Activated CD8-positive, alpha-beta T cell treated with anti-CD3 and anti-CD28 coated beads for 36 hours (primary cell): Measurements from ENCODE around the gene PAM16. TPM values are rescaled to one million over a fixed set of nuclear protein-coding genes. Genes with fewer than 3 reads are reported as not detected.

Experiments used
- ATAC-seq: fragments of 200-7000 bp; cut with Tn5 transposase; one replicate; pipeline ENCODE4 v1.10.0; 2021; ENCODE audit warnings: mild to moderate bottlenecking, moderate library complexity
- CTCF ChIA-PET: fragments of 350-600 bp; sonication (Branson Sonifier 250); formaldehyde crosslinking; loops from one replicate; lab custom pipeline; 2021; ENCODE audit warnings: antibody characterized with exemption; lab: Charles Lee
- POLR2A ChIA-PET: fragments of 350-600 bp; sonication (Branson Sonifier 250); formaldehyde crosslinking; loops from one replicate; lab custom pipeline; 2021; ENCODE audit warnings: antibody characterized with exemption; lab: Charles Lee
- DNase-seq: peaks from one replicate; pipeline ENCODE4 v3.0.0-alpha.2; 2020
- H3K27ac Mint-ChIP-seq: one replicate; pipeline ENCODE4 v1.8.0; 2021; ENCODE audit warnings: mild to moderate bottlenecking, mixed read lengths
- H3K27me3 Mint-ChIP-seq: one replicate; pipeline ENCODE4 v1.8.0; 2021; ENCODE audit warnings: mixed read lengths
- H3K36me3 Mint-ChIP-seq: one replicate; pipeline ENCODE4 v1.8.0; 2021; ENCODE audit warnings: low read depth, mixed read lengths
- H3K4me1 Mint-ChIP-seq: one replicate; pipeline ENCODE4 v1.8.0; 2021; ENCODE audit warnings: low read depth, mixed read lengths
- H3K4me3 Mint-ChIP-seq: one replicate; pipeline ENCODE4 v1.8.0; 2021; ENCODE audit warnings: mild to moderate bottlenecking, moderate library complexity, mixed read lengths
- H3K9me3 Mint-ChIP-seq: one replicate; pipeline ENCODE4 v1.8.0; 2021; ENCODE audit warnings: mixed read lengths
- intact Hi-C: fragments of 100-400 bp; cut with micrococcal nuclease; formaldehyde crosslinking; loops from one replicate; pipeline ENCODE4 v1.10.0; 2022
- total RNA-seq, 2 experiments: library from RNA; stranded (reverse); gene quantifications; one replicate each; pipeline ENCODE4 v1.2.3, GENCODE V29; 2021
- TF ChIP-seq, protein P1 (sequence below): fragments of 200-600 bp; IDR thresholded peaks from one replicate; pipeline ENCODE4 v1.8.0; 2022; ENCODE audit warnings: antibody characterized with exemption, mild to moderate bottlenecking

Gene PAM16
- total RNA-seq, 2 experiments from 2014 or later: 65.9 to 70.1 TPM

DNA sequence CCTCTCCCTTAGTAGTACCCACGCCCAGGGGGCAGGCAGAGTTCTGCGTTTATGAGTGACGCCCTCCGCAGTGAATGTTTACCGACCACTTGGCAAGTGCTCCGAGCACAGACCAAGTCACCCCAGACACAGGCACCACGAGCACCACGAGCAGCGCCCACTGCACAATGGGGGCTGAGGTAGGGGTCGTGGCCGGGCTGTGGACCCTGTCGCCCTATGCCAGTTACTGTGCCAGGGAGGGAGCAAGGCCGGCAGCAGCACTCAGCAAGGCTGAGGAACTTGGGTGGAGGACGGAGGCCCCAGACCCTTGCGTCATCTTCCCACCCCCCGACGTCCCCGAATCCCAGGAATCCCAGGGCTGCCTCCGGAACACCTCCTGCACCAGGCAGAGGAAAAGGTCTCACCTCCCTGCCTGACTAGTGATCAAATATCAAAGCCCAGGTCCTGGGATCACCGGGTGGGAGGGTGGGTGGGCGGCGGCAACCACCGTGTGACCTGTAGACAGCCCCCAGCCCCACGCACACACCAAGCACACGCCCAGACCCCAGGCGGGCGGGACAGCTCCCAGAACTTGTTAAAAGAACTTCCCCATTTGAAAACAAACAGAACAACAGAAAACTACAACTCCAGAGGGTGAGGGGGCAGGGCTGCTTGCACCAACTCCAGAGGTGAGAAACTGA is 25.9 kb upstream of the PAM16 start:
- peaks cover 9% of the 10 kb centered on the region for H3K4me1 Mint-ChIP-seq
- POLR2A ChIA-PET: interaction anchor here (0.5 kb wide), 1 partner anchor 630 kb away, joined by 3 read pairs; no protein-coding TSS in a partner anchor
- no peaks in the 10 kb centered on the region for H3K9me3 Mint-ChIP-seq
- intact Hi-C loops: no loop called here
- no peak overlapping the region for H3K4me3 Mint-ChIP-seq
- H3K27ac Mint-ChIP-seq: no peak overlapping the region
- TF ChIP-seq, protein P1, sequence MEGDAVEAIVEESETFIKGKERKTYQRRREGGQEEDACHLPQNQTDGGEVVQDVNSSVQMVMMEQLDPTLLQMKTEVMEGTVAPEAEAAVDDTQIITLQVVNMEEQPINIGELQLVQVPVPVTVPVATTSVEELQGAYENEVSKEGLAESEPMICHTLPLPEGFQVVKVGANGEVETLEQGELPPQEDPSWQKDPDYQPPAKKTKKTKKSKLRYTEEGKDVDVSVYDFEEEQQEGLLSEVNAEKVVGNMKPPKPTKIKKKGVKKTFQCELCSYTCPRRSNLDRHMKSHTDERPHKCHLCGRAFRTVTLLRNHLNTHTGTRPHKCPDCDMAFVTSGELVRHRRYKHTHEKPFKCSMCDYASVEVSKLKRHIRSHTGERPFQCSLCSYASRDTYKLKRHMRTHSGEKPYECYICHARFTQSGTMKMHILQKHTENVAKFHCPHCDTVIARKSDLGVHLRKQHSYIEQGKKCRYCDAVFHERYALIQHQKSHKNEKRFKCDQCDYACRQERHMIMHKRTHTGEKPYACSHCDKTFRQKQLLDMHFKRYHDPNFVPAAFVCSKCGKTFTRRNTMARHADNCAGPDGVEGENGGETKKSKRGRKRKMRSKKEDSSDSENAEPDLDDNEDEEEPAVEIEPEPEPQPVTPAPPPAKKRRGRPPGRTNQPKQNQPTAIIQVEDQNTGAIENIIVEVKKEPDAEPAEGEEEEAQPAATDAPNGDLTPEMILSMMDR: no peak
- no peak for ATAC-seq
- no peaks in the 10 kb centered on the region for H3K27me3 Mint-ChIP-seq
- no peaks in the 10 kb centered on the region for H3K36me3 Mint-ChIP-seq
- CTCF ChIA-PET: interaction anchor here (0.7 kb wide), 1 partner anchor 27 kb away, joined by 3 read pairs; no protein-coding TSS in a partner anchor
- no peak for DNase-seq

DNA sequence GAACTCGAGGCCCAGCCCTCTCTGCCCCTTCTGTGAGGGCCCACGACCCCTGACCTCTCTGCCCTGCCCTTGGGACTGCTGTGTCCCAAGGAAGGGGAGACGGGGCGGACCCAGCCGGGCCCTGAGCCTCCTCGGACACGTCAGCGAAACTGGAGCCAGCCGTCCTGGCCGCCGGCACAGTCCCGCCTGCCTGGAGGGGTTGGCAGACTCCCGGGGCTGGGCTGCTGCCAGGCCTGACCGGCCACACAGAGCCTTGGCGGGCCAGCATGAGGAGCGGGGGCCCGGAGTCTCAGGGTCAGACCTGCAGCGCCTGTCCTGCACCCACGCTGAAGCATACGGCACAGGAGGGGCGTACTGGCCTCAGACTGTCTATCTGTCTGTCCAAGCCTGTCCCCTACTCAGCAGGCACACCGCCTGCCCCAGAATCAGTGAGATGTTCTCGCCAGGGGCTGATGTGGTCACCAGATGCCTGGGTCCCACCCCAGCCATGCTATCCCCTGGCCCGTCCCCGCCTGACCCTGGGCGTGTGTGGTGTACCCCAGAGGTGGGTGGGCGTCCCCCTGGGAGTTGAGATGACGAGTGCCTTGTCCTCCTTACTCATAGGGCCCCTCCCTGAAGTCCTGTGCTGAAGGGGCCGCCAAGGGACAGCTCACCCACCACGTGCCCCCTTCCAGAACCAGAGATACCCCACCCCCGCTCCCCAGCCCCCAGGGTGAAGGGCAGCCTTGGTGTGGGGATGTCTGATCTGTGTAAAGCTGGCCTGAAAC is 25.2 kb upstream of the PAM16 start:
- TF ChIP-seq, protein P1: no peak
- ChIA-PET POLR2A (interaction anchor here (0.5 to 0.8 kb wide), 2 partner anchors 26 to 629 kb away, joined by 3 read pairs; no protein-coding TSS in a partner anchor), CTCF (interaction anchor here (2.2 to 3.2 kb wide), 2 partner anchors 17 to 26 kb away, joined by 8 to 17 read pairs; no protein-coding TSS in a partner anchor)
- DNase-seq: no peak
- Mint-ChIP-seq H3K27me3 (no peaks in the 10 kb centered on the region), H3K4me3 (no peak overlapping the region), H3K4me1 (peaks cover 9% of the 10 kb centered on the region), H3K36me3 (no peaks in the 10 kb centered on the region), H3K27ac (no peak overlapping the region), H3K9me3 (no peaks in the 10 kb centered on the region)
- no peak for ATAC-seq
- intact Hi-C loops: no loop called here

DNA sequence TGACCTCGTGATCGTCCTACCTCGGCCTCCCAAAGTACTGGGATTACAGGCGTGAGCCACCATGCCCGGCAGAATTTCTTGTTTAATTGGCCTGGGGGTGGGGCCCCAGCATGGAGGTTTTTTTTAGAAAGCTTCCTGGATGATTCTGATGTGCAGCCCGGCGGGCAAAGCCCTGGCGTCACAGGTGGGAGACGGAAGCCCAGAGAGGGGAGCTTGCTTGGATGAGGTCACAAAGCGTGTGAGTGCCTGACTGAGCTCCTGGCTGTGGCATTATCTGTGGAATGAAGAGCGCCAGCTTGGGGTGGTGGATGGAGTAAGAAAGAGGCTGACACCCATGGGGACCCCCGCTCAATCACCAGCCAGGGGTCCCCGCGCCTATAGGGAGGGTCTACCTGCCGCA is 24.6 kb upstream of the PAM16 start:
- DNase-seq (no peak), ATAC-seq (no peak)
- H3K36me3 Mint-ChIP-seq: no peaks in the 10 kb centered on the region
- peaks cover 9% of the 10 kb centered on the region for H3K4me1 Mint-ChIP-seq
- intact Hi-C loops: no loop called here
- ChIA-PET CTCF (interaction anchor here (0.6 to 3.2 kb wide), 3 partner anchors 16 to 84 kb away, joined by 3 to 17 read pairs (median 8); no protein-coding TSS in a partner anchor), POLR2A (interaction anchor here (0.8 to 1.2 kb wide), 3 partner anchors 25 to 117 kb away, joined by 3 read pairs; no protein-coding TSS in a partner anchor)
- no peak overlapping the region for H3K27ac Mint-ChIP-seq
- no peaks in the 10 kb centered on the region for H3K27me3 Mint-ChIP-seq
- TF ChIP-seq, protein P1: no peak
- no peak overlapping the region for H3K4me3 Mint-ChIP-seq
- H3K9me3 Mint-ChIP-seq: no peaks in the 10 kb centered on the region

DNA sequence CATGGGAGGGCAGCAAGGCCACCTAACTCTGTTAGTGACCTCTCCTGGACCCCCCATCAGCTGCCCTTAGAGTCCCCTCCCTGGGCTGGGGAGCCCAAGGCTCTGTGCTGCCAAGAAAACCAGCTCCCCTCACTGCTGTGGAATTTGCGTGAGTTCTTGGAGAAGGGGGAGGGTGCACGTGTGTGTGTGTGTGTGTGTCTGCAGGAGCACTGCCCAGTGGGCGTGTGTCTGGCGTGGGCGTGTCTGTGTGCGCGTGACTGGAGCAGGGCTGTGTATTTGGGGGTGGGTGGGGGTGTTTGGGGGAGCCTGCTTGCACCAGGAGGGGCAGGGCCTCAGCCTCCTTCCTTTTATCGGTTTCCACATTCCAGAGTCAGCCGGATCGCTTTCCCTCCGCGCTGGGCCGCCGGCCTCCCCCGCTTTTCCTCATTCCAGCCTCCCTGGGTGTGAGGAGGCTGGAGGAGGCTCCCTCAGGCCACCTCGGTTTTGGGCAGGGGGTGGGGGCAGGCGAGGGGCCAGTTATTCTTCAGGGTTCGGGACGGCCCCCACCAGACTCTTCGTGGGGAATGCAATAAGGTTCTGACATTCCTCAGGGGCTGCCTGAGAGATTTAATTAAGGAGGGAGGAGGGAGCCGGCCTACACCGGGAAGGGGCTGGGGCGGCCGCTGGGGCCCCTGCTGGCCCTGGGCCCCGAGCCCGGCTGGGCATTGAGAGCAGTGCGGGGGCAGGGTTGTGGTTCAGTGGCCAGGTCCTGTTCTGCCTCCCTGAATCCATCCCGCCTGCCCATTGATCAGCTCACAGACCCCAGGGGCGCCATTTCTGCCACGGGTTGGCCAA is 23.0 kb upstream of the PAM16 start:
- ChIA-PET CTCF (interaction anchor here (2.2 to 3.2 kb wide), 2 partner anchors 15 to 29 kb away, joined by 8 to 17 read pairs; no protein-coding TSS in a partner anchor), POLR2A (interaction anchor here (0.8 to 1.0 kb wide), 2 partner anchors 9 to 10 kb away, joined by 3 read pairs; no protein-coding TSS in a partner anchor)
- TF ChIP-seq, protein P1: no peak
- H3K27ac Mint-ChIP-seq: no peak overlapping the region
- ATAC-seq: no peak
- intact Hi-C loops: no loop called here
- no peaks in the 10 kb centered on the region for H3K27me3 Mint-ChIP-seq
- H3K4me3 Mint-ChIP-seq: no peak overlapping the region
- no peaks in the 10 kb centered on the region for H3K9me3 Mint-ChIP-seq
- no peaks in the 10 kb centered on the region for H3K36me3 Mint-ChIP-seq
- no peak for DNase-seq
- peaks cover 9% of the 10 kb centered on the region for H3K4me1 Mint-ChIP-seq
